ENCODE measurements around the gene NOS2.
"Not testable (repeated sequence)": the region's sequence is repeated elsewhere in the genome, so short reads cannot be mapped to it uniquely, and the experiment has no call there.

NOS2 gene

GRCh38 chr17:27753726-27754125, 46.6 kb downstream of the NOS2 start:
- DNase-seq, result not testable (repeated sequence)

DNA sequence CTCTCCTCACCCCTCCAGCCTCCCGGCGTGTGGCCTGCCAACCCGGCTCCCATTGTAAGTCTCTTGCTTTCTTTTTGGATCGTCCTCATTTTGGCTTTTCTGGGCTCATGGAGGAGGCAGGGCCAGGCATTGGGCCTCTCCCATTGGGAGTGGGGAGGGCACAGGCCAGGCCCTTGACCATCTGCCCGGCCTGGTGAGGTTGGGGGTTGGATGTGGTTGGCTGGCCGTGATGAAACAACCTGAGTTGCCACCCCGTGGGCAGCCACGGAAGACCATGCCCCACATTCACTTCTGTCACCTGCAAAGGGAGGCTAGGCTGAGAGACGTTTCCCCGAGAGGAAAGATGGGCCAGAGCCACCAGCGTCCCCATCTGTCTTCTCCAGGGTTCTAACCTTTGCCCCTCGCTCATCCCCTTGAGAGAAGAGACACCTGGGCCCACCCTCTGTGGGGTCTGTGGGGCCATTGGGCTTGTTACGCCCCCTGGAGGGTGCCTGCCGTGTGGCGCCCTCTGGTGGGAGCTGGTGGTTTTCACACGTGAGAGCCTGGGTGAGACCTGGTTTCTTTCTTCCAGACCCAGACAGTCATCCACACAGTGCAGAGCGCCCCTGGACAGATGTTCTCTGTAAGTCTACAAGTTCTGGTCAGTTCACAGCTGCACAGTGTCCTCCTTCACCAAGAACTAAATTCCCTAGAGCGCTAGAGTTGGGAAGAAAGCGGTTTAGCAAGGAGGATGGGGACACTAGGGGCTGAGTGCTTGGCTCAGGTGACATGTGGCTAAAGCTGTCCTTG, 47.3 kb downstream of the NOS2 start:
- DNase-seq, result not testable (repeated sequence)

DNA sequence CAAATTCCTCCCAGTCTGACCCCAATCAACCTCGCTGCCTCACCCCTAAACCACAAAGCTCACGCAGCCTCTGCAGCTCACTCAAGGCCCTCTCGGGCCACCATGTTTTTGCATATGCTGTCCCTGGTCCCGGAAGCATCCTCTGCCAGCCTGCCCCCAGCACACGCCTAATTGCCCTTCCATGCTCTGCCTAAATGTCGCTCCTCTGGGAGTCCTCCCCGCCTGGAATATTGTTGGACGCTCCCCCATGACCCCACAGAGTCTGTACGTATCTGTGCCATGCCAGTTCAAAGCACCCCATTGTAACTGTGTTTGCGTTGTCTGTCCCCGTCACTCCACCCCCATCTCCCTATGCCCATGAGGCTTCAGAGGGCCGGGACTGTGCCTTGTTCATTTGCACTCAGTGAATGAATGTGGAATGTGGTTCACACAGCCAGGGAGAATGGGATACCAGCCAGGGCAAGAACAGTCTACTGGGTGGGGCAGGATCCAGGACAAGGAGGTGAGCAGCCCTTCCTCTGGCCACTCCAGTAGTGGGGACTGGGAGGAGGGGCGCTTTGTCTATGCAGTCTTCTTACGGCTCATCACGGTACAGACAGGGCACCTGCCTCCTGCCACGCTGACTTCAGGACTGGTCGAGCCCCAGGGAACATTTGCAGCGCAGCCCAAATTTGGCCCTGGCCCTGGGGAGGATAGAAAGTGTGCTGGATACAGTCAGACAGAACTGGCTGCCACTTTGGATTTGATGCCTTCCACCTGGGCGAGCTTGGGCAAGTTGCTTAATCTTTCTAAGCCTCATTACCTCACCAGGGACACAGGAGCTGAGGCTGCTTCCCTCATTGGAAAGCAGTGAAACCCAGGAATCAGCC, 48.5 kb downstream of the NOS2 start:
- DNase-seq, result no peak

DNA sequence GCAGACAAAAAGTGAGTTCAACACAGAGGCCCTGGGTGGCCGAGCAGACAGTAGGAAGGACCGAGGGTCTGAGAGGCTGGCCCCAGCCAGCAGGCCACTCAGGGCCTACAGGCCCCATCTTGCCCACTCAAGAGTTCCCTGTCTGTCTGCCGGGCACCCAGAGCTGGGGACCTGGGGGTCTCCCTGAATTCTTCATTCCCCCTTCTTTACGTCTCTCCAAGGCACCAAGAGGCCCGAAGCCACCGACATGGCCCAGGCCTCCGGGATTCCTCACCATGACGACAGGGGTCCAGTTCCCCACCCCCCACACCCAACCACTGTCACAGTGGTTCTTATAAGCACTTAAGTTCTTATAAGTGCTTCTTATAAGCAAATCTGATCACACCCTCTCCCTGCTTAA, 49.2 kb downstream of the NOS2 start:
- DNase-seq, result no peak

- DNase-seq, result not testable (repeated sequence)
Measured at GRCh38 chr17:27749562-27750150, 50.7 kb downstream of the NOS2 start.

DNA sequence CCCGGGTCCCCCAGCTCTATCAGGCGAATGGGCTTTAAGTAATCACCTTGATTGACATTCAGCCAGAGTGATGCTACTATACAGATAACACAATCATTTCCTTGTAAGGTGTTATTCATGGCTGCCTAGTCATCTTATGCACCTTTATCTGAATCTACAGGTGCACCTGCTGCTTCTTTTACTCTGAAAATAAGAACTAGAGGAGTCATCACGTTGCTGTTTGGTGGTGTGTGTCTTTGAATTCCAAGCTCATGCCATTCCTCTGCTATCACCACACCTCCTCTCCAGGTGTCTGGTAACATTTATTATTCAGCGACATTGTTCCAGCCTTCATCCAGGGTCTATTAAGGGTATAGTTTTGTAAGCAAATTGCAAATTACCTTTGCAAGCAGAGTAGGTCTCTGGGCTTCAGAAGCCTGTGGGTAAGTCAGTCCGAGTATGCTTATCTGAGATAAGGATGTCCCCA, 51.9 kb downstream of the NOS2 start:
- DNase-seq, result no peak

DNA sequence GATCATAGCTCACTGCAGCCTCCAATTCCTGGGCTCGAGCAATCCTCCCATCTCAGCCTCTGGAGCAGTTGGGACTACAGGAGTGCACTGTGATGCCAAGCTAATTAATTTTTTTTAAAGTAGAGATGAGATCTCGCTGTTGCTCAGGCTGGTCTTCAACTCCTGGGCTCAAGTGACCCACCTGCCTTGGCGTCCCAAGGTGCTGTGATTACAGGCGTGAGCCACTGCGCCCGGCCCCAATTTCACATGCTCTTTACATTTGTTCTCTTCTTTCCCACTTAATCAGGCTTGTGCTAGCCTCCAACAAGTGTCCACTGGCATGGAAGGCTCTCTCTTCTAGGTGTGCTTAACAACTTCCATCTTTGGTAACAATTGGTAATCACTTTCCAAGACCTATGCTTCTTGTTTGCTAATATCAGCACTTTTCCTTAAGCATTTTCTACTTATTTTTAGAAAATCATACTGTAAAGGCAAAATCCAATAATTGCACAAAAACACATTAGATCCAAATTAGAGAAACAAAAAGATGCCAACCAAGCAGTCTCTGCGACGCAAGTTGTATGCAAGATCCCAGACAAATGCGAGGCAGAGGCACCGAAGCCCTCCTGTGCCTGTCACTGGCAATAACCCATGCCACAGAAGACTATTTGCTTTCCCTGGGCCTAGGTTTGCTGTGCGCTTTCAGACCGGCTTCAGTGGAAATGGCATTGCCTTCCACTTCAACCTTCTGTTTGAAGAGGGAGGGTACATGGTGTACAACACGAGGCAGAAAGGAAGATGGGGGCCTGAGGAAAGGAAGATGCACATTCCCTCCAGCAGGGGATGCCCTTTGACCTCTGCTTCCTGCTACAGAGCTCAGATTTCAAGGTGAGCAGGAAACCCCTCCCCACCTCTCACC, 52.6 kb downstream of the NOS2 start:
- DNase-seq, result no peak

- DNase-seq, result no peak
Measured at GRCh38 chr17:27746881-27747280, 53.4 kb downstream of the NOS2 start.

GRCh38 chr17:27746320-27746719, 54.0 kb downstream of the NOS2 start:
- not testable (repeated sequence) for DNase-seq

GRCh38 chr17:27745207-27745830, 55.0 kb downstream of the NOS2 start:
- DNase-seq, result not testable (repeated sequence)

- no peak for DNase-seq
Measured at GRCh38 chr17:27743281-27743885, 56.9 kb downstream of the NOS2 start.

DNA sequence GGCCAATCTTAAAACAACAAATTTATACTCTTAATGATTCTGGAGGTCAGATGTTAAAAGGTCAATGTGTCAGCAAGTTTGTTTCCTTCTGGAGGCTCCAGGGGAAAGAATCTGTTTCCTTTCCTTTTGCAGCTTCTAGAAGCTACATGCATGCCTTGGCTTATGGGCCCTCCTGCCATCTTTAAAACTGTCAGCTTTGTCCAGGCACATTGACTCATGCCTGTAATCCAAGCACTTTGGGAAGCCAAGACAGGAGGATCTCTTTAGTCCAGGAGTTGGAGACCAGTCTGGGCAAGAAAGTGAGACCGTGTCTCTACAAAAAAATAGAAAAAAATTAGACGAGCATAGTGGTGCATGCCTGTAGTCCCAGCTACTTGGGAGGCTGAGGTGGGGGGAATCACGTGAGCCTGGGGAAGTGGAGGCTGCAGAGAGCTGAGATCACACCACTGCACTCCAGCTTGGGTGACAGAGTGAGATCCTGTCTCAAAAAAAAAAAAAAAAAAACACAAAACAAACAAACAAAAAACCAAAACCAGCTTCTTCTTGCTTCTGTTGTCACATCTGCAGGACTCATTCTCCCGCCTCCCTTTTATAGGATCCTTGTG, 58.3 kb downstream of the NOS2 start:
- no peak for DNase-seq

GRCh38 chr17:27741361-27741861, 58.9 kb downstream of the NOS2 start:
- DNase-seq, result no peak

GRCh38 chr17:27740541-27740940, 59.8 kb downstream of the NOS2 start:
- DNase-seq, result not testable (repeated sequence)

GRCh38 chr17:27733773-27734172, 66.6 kb downstream of the NOS2 start:
- DNase-seq, result no peak

GRCh38 chr17:27732746-27733145, 67.6 kb downstream of the NOS2 start:
- not testable (repeated sequence) for DNase-seq

DNA sequence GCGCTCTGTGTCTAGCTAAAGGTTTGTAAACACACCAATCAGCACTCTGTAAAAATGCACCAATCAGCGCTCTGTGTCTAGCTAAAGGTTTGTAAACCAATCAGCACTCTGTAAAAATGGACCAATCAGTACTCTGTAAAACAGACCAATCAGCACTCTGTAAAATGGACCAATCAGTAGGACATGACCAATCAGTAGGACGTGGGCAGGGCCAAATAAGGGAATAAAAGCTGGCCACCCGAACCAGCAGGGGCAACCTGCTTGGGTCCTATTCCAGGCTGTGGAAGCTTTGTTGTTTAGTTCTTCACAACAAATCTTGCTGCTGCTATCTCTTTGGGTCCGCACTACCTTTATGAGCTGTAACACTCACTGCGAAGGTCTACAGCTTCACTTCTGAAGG, 74.3 kb downstream of the NOS2 start:
- not testable (repeated sequence) for DNase-seq

DNA sequence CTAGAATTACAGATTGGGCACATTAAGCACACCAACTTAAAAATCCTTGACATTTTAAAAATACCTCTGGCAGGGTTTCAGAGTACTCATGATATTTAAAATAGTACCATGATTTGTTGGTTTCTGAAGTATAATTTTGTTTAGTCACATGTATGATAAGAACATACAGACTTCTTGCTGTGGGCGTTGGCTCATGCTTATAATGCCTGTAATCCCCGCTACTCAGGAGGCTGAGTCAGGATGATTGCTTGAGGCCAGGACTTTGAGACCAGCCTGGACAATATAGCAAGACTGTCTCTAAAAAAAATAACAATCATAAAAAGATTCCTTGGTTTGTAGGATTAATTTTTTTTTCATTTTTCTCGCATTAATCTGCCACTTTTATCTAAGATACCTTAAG, 78.5 kb downstream of the NOS2 start:
- DNase-seq, result no peak
